ENCODE data around the gene OPRPN. TPM values are rescaled to one million over a fixed set of nuclear protein-coding genes. Genes with fewer than 3 reads are reported as not detected.

The OPRPN gene
- total and polyA plus RNA-seq, 4 donors, result not detected

- Histone ChIP-seq H3K27ac (ENCODE audit: low read depth in 1 of 2, low read length in 1 of 2) (no peak overlapping the region), H3K36me3 (ENCODE audit: control insufficient read depth in 4 of 4, insufficient read depth in 4 of 4, low read length in 4 of 4) (no peaks in the 10 kb centered on the region), H3K9me3 (ENCODE audit: control insufficient read depth in 4 of 4, insufficient read depth in 3 of 4, low read length in 3 of 4) (peaks cover 0 to 6% (median 1%) of the 10 kb centered on the region in 4 donors), H3K27me3 (ENCODE audit: control insufficient read depth in 3 of 3, insufficient read depth in 3 of 3, low read length in 2 of 3) (no peaks in the 10 kb centered on the region), H3K4me1 (ENCODE audit: control insufficient read depth in 5 of 5, insufficient read depth in 5 of 5, low read length in 5 of 5) (no peaks in the 10 kb centered on the region), H3K9ac (ENCODE audit: insufficient read depth in 1 of 2, low read length in 2 of 2) (no peak overlapping the region), H3K4me3 (no peak overlapping the region)
- WGBS, 2 donors, result 90 to 93% methylated on average over 1 of the region's 1 CpG
- TF ChIP-seq CTCF (IDR thresholded peaks at IDR 0.05; ENCODE audit: control extremely low read depth, extremely low read depth), result no peak
- no peak for DNase-seq
- no peak for ATAC-seq (ENCODE audit: insufficient read depth, low FRiP score)
Observed at GRCh38 chr4:70425306-70425705, 27.6 kb downstream of the OPRPN start.

GRCh38 chr4:70426789-70427188 lies 29.0 kb downstream of the OPRPN start:
- no peaks in the 10 kb centered on the region for H3K27me3 ChIP-seq (ENCODE audit: control insufficient read depth in 3 of 3, insufficient read depth in 3 of 3, low read length in 2 of 3)
- H3K36me3 ChIP-seq (ENCODE audit: control insufficient read depth in 4 of 4, insufficient read depth in 4 of 4, low read length in 4 of 4), result no peaks in the 10 kb centered on the region
- no peaks in the 10 kb centered on the region for H3K4me1 ChIP-seq (ENCODE audit: control insufficient read depth in 5 of 5, insufficient read depth in 5 of 5, low read length in 5 of 5)
- TF ChIP-seq CTCF (IDR thresholded peaks at IDR 0.05; ENCODE audit: control extremely low read depth, extremely low read depth), result no peak
- H3K4me3 ChIP-seq, result no peak overlapping the region
- ATAC-seq (ENCODE audit: insufficient read depth, low FRiP score), result no peak
- H3K9me3 ChIP-seq (ENCODE audit: control insufficient read depth in 4 of 4, insufficient read depth in 3 of 4, low read length in 3 of 4), result peaks cover 0 to 6% (median 1%) of the 10 kb centered on the region in 4 donors
- no peak overlapping the region for H3K27ac ChIP-seq (ENCODE audit: low read depth in 1 of 2, low read length in 1 of 2)
- no peak for DNase-seq
- H3K9ac ChIP-seq (ENCODE audit: insufficient read depth in 1 of 2, low read length in 2 of 2), result no peak overlapping the region

- no peak overlapping the region for H3K27ac ChIP-seq (ENCODE audit: low read depth in 1 of 2, low read length in 1 of 2)
- H3K4me3 ChIP-seq, result no peak overlapping the region
- DNase-seq, result no peak
- no peaks in the 10 kb centered on the region for H3K4me1 ChIP-seq (ENCODE audit: control insufficient read depth in 5 of 5, insufficient read depth in 5 of 5, low read length in 5 of 5)
- H3K27me3 ChIP-seq (ENCODE audit: control insufficient read depth in 3 of 3, insufficient read depth in 3 of 3, low read length in 2 of 3), result no peaks in the 10 kb centered on the region
- no peaks in the 10 kb centered on the region for H3K36me3 ChIP-seq (ENCODE audit: control insufficient read depth in 4 of 4, insufficient read depth in 4 of 4, low read length in 4 of 4)
- peaks cover 0 to 2% (median 0%) of the 10 kb centered on the region in 4 donors for H3K9me3 ChIP-seq (ENCODE audit: control insufficient read depth in 4 of 4, insufficient read depth in 3 of 4, low read length in 3 of 4)
- WGBS, 2 donors, result 53 to 64% methylated on average over 7 of the region's 7 CpGs
- no peak for ATAC-seq (ENCODE audit: insufficient read depth, low FRiP score)
- no peak overlapping the region for H3K9ac ChIP-seq (ENCODE audit: insufficient read depth in 1 of 2, low read length in 2 of 2)
- TF ChIP-seq CTCF (IDR thresholded peaks at IDR 0.05; ENCODE audit: control extremely low read depth, extremely low read depth), result no peak
Observed at GRCh38 chr4:70437197-70437596, 39.5 kb downstream of the OPRPN start.

- no peak for TF ChIP-seq CTCF (IDR thresholded peaks at IDR 0.05; ENCODE audit: control extremely low read depth, extremely low read depth)
- DNase-seq, result no peak
- Histone ChIP-seq H3K9me3 (ENCODE audit: control insufficient read depth in 4 of 4, insufficient read depth in 3 of 4, low read length in 3 of 4) (no peaks in the 10 kb centered on the region), H3K36me3 (ENCODE audit: control insufficient read depth in 4 of 4, insufficient read depth in 4 of 4, low read length in 4 of 4) (no peaks in the 10 kb centered on the region), H3K27me3 (ENCODE audit: control insufficient read depth in 3 of 3, insufficient read depth in 3 of 3, low read length in 2 of 3) (no peaks in the 10 kb centered on the region), H3K4me1 (ENCODE audit: control insufficient read depth in 5 of 5, insufficient read depth in 5 of 5, low read length in 5 of 5) (no peaks in the 10 kb centered on the region), H3K9ac (ENCODE audit: insufficient read depth in 1 of 2, low read length in 2 of 2) (no peak overlapping the region), H3K27ac (ENCODE audit: low read depth in 1 of 2, low read length in 1 of 2) (no peak overlapping the region), H3K4me3 (no peak overlapping the region)
- ATAC-seq (ENCODE audit: insufficient read depth, low FRiP score), result no peak
Observed at GRCh38 chr4:70442474-70442873, 44.7 kb downstream of the OPRPN start.
